VCaP (cell line): ENCODE measurements around the gene HDAC4.

ENCODE experiments used
- H3K27ac ChIP-seq: fragments of 450-650 bp; 2 replicates; pipeline ENCODE4 v1.5.1; 2017
- TF ChIP-seq, protein P1 (sequence below): fragments of 450-650 bp; conservative IDR thresholded peaks from 2 replicates; pipeline ENCODE4 v1.5.1; 2017; ENCODE audit warnings: mild to moderate bottlenecking, moderate library complexity

Gene HDAC4

DNA sequence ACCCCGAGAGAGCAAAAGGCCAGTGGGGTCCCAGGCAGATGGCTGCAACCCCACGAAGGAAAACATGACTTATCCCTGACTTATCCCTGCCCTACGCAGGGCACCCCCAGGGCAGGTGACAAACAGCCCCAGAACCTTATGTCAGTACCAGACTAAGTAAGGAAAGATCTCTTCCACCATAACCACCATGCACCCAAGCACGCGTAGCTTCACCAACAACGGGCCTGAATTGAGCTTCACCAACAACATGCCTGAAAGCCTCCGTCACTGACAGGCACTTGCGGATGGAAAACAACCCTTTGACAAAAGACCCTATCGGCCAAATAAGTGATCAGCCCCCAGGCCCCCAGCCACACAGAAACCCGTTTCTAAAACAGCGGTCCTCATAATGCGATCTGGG lies 34.1 kb downstream of the HDAC4 start:
- no peak overlapping the region for H3K27ac ChIP-seq
- TF ChIP-seq, protein P1, sequence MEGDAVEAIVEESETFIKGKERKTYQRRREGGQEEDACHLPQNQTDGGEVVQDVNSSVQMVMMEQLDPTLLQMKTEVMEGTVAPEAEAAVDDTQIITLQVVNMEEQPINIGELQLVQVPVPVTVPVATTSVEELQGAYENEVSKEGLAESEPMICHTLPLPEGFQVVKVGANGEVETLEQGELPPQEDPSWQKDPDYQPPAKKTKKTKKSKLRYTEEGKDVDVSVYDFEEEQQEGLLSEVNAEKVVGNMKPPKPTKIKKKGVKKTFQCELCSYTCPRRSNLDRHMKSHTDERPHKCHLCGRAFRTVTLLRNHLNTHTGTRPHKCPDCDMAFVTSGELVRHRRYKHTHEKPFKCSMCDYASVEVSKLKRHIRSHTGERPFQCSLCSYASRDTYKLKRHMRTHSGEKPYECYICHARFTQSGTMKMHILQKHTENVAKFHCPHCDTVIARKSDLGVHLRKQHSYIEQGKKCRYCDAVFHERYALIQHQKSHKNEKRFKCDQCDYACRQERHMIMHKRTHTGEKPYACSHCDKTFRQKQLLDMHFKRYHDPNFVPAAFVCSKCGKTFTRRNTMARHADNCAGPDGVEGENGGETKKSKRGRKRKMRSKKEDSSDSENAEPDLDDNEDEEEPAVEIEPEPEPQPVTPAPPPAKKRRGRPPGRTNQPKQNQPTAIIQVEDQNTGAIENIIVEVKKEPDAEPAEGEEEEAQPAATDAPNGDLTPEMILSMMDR = no peak

GRCh38 chr2:239365782-239366435 lies 34.9 kb downstream of the HDAC4 start:
- no peak overlapping the region for H3K27ac ChIP-seq
- TF ChIP-seq, protein P1 = no peak

- peak overlapping the region; percentile 18 for H3K27ac ChIP-seq
- TF ChIP-seq, protein P1 = no peak
Measured at GRCh38 chr2:239365071-239365781, 35.6 kb downstream of the HDAC4 start.

- TF ChIP-seq, protein P1 = 0 out of 2 replicates have a peak, but pooled peaks have one; percentile 9
- H3K27ac ChIP-seq = peak overlapping the region; percentile 18
Measured at GRCh38 chr2:239363946-239364637, 36.7 kb downstream of the HDAC4 start.

GRCh38 chr2:239362507-239362906 lies 38.3 kb downstream of the HDAC4 start:
- no peak overlapping the region for H3K27ac ChIP-seq
- TF ChIP-seq, protein P1 = no peak

DNA sequence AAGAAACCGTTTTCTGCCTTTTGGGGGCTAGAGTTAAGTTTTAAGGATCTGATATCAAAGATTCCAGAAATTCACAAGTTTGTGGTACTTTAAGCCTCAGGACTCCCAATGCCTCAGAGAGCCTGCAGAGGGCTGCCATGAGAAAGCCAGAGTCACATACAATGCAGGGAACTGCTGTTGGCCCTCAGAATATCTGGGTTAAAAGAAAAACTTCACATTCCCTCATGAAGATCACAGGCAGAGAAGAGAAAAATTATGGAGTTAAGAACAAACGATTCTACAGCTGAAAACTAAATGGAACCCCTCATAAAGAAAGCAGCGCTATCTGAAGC lies 39.5 kb downstream of the HDAC4 start:
- TF ChIP-seq, protein P1 = peak; percentile 44
- no peak overlapping the region for H3K27ac ChIP-seq

DNA sequence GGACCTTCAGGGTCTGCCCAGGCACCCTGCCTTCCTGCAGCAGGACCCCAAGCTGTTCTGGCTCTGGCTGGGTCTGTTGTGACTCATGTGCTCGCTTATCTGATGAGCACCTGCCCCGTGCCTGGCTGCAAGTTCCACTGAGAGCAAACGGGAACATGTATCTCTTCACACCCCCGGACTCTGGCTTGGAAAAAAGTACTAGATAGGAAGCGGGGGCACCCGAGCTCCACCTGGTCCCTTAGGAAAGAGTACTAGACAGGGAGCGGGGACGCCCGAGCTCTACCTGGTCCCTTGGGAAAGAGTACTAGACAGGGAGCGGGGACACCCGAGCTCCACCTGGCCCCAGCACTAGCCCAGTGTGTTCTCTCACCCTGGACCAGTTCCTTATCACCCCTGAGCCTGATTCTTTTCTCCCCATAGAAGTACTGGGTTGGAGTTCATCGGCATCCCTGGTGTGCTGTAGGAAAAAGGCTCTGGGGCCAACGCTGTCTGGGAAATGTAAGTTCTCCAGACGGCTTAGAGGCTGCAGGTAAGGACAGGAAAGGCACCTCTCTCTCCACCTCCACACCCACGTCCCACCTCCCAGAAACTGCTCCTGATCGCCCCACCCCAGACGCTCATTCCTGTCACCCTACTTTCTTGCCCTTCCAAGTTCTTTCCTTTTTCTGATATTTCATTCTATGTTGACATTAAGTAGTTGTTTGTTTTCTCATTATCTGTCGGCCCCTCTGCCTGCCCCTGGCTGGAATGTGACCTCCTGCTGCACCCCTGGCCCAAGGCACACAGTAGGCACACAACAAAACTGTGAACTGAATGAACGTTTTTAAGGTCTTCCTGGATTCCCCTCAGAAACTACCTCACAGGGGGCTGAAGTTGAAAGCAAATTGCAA lies 40.2 kb downstream of the HDAC4 start:
- TF ChIP-seq, protein P1 = no peak
- no peak overlapping the region for H3K27ac ChIP-seq
